ENCODE results near the gene TCAF1. TPM values are rescaled to one million over a fixed set of nuclear protein-coding genes. Genes with fewer than 3 reads are reported as not detected.
"Not testable (repeated sequence)": the region's sequence is repeated elsewhere in the genome, so short reads cannot be mapped to it uniquely, and the experiment has no call there.

Gene TCAF1
- total and polyA plus RNA-seq, 4 donors: 20.2 to 75.1 (median 30.1) TPM

GRCh38 chr7:143817873-143818272 is 84.1 kb downstream of the TCAF1 start:
- H3K27me3 ChIP-seq (ENCODE audit: control insufficient read depth in 4 of 4, insufficient read depth in 4 of 4, low read length in 3 of 4); H3K9ac ChIP-seq (ENCODE audit: low read depth in 1 of 2, low read length in 2 of 2); H3K4me3 ChIP-seq (ENCODE audit: low read depth in 1 of 3, low read length in 3 of 3); H3K27ac ChIP-seq (ENCODE audit: low read depth in 1 of 2, low read length in 2 of 2); H3K36me3 ChIP-seq (ENCODE audit: control insufficient read depth in 4 of 4, insufficient read depth in 3 of 4, low read depth in 1 of 4, low read length in 3 of 4); DNase-seq (ENCODE audit: low spot score); H3K9me3 ChIP-seq (ENCODE audit: control insufficient read depth in 4 of 4, low read length in 3 of 4); H3K4me1 ChIP-seq (ENCODE audit: control insufficient read depth in 4 of 4, insufficient read depth in 4 of 4, low read length in 3 of 4): not testable (repeated sequence)
- no CpG with 5 or more reads among the region's 7 CpGs for WGBS

DNA sequence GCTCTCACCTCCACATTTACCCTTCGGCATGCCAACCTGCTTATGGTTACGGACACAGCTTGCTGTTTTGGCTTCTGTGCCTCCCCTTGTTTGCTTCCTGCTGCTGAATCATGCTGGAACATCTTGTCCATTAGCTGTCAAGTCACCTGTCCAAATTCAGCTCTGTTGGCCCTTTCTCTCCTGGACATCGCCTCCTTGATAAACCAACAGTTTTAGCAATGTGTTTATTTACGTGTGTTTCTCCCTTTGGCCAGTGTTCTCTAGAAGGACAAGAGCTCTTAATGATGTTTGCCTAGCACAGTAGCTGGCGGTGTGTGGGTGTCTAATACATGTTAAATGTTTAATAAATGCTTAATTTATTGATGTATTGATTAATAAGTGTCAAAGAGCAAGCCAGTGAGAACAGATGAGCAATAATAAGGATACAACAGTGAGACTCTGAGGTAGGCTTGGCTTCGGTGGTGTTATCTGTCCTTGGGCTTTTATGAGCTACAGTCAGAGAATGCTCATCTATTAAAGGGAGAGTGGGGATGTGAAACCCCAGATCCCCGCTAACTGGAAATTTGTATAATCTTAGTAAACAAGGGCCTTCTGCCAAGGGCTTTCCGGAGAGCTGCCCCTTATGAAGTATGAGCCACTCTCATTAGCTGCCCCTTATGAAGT is 85.4 kb downstream of the TCAF1 start:
- not testable (repeated sequence) for H3K27me3 ChIP-seq (ENCODE audit: control insufficient read depth in 4 of 4, insufficient read depth in 4 of 4, low read length in 3 of 4); H3K4me1 ChIP-seq (ENCODE audit: control insufficient read depth in 4 of 4, insufficient read depth in 4 of 4, low read length in 3 of 4); H3K9me3 ChIP-seq (ENCODE audit: control insufficient read depth in 4 of 4, low read length in 3 of 4); H3K27ac ChIP-seq (ENCODE audit: low read depth in 1 of 2, low read length in 2 of 2); H3K9ac ChIP-seq (ENCODE audit: low read depth in 1 of 2, low read length in 2 of 2); DNase-seq (ENCODE audit: low spot score); H3K36me3 ChIP-seq (ENCODE audit: control insufficient read depth in 4 of 4, insufficient read depth in 3 of 4, low read depth in 1 of 4, low read length in 3 of 4); H3K4me3 ChIP-seq (ENCODE audit: low read depth in 1 of 3, low read length in 3 of 3)
- WGBS: 48% methylated on average over 3 of the region's 8 CpGs

GRCh38 chr7:143810639-143811038 is 91.3 kb downstream of the TCAF1 start:
- H3K27me3 ChIP-seq (ENCODE audit: control insufficient read depth in 4 of 4, insufficient read depth in 4 of 4, low read length in 3 of 4); H3K4me3 ChIP-seq (ENCODE audit: low read depth in 1 of 3, low read length in 3 of 3); H3K36me3 ChIP-seq (ENCODE audit: control insufficient read depth in 4 of 4, insufficient read depth in 3 of 4, low read depth in 1 of 4, low read length in 3 of 4); DNase-seq (ENCODE audit: low spot score); H3K9ac ChIP-seq (ENCODE audit: low read depth in 1 of 2, low read length in 2 of 2); H3K4me1 ChIP-seq (ENCODE audit: control insufficient read depth in 4 of 4, insufficient read depth in 4 of 4, low read length in 3 of 4); H3K27ac ChIP-seq (ENCODE audit: low read depth in 1 of 2, low read length in 2 of 2); H3K9me3 ChIP-seq (ENCODE audit: control insufficient read depth in 4 of 4, low read length in 3 of 4): not testable (repeated sequence)
- WGBS: no CpG with 5 or more reads among the region's 6 CpGs

DNA sequence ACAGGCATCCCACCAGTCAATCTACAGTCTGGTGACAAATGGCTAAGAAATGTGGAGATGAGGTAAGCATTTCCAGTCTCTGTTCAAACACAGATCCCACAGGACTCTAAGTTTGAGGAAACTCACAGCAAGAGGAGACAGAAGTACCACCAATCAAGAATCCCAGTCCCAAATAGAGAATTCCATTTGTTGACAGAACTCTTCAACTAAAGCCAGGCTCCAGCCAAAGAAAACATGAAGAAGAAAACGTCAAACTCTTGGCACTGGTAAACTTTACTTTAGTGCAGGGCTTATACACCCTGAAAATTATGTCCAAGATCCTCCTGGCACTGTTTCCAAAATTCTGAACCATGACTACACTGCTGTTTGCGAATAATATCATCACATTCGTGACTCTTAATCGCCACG is 95.3 kb downstream of the TCAF1 start:
- H3K9me3 ChIP-seq (ENCODE audit: control insufficient read depth in 4 of 4, low read length in 3 of 4); DNase-seq (ENCODE audit: low spot score); H3K27me3 ChIP-seq (ENCODE audit: control insufficient read depth in 4 of 4, insufficient read depth in 4 of 4, low read length in 3 of 4); H3K27ac ChIP-seq (ENCODE audit: low read depth in 1 of 2, low read length in 2 of 2); H3K4me1 ChIP-seq (ENCODE audit: control insufficient read depth in 4 of 4, insufficient read depth in 4 of 4, low read length in 3 of 4); H3K4me3 ChIP-seq (ENCODE audit: low read depth in 1 of 3, low read length in 3 of 3); H3K9ac ChIP-seq (ENCODE audit: low read depth in 1 of 2, low read length in 2 of 2); H3K36me3 ChIP-seq (ENCODE audit: control insufficient read depth in 4 of 4, insufficient read depth in 3 of 4, low read depth in 1 of 4, low read length in 3 of 4): not testable (repeated sequence)
- WGBS: no CpG with 5 or more reads among the region's 5 CpGs

Other genes starting within 250 kb of the TCAF1 start
- gene CTAGE6, start 144.5 kb downstream of the TCAF1 start, total RNA-seq: under 1 TPM in 1 of 2 donors, not detected in 1; 0.33 TPM
- gene CTAGE6, start 144.5 kb downstream of the TCAF1 start, polyA plus RNA-seq: under 1 TPM in 1 of 2 donors, not detected in 1; 0.11 TPM
- gene OR2F2, start 33.1 kb upstream of the TCAF1 start, total RNA-seq: not detected
- gene OR2F2, start 33.1 kb upstream of the TCAF1 start, polyA plus RNA-seq: not detected
- gene OR2F1, start 52.7 kb upstream of the TCAF1 start, total RNA-seq: under 1 TPM; under 0.01 to 0.05 TPM
- gene OR2F1, start 52.7 kb upstream of the TCAF1 start, polyA plus RNA-seq: not detected
- gene OR6B1, start 98.1 kb upstream of the TCAF1 start, total RNA-seq: under 1 TPM in 1 of 2 donors, not detected in 1; 0.05 TPM
- not detected for gene OR6B1, start 98.1 kb upstream of the TCAF1 start, polyA plus RNA-seq
- under 1 TPM in 1 of 2 donors, not detected in 1; 0.28 TPM for gene OR2A5, start 146.8 kb upstream of the TCAF1 start, total RNA-seq
- not detected for gene OR2A5, start 146.8 kb upstream of the TCAF1 start, polyA plus RNA-seq
- gene OR2A25, start 167.6 kb upstream of the TCAF1 start, total RNA-seq: not detected
- gene OR2A25, start 167.6 kb upstream of the TCAF1 start, polyA plus RNA-seq: not detected
- not detected for gene OR2A12, start 184.1 kb upstream of the TCAF1 start, total RNA-seq
- gene OR2A12, start 184.1 kb upstream of the TCAF1 start, polyA plus RNA-seq: not detected
- not detected for gene OR2A2, start 207.4 kb upstream of the TCAF1 start, total RNA-seq
- gene OR2A2, start 207.4 kb upstream of the TCAF1 start, polyA plus RNA-seq: not detected
- not detected for gene OR2A14, start 221.0 kb upstream of the TCAF1 start, total RNA-seq
- not detected for gene OR2A14, start 221.0 kb upstream of the TCAF1 start, polyA plus RNA-seq

Data from liver (tissue), 9 donors.